ENCODE measurements around the gene NUDT7.

- TF ChIP-seq ZNF350 (tag by site-specific recombination; IDR thresholded peaks at IDR 0.05) (no peak), ZBTB11 (tag by site-specific recombination; conservative IDR thresholded peaks at IDR 0.05; ENCODE audit: low read depth) (no peak), CTCF (tag by site-specific recombination; IDR thresholded peaks at IDR 0.05) (no peak), SETDB1 (IDR thresholded peaks at IDR 0.05; ENCODE audit: insufficient read length, low read length) (no peak), ZNF280C (tag by site-specific recombination; IDR thresholded peaks at IDR 0.05) (no peak), ZNF791 (tag by site-specific recombination; IDR thresholded peaks at IDR 0.05) (no peak), ZNF24 (tag by site-specific recombination; IDR thresholded peaks at IDR 0.05) (no peak)
Measured at GRCh38 chr16:77736879-77737278, 14.6 kb downstream of the NUDT7 start.

All from HEK293 (cell line).